ENCODE measurements around the gene SLC6A18.

DNA sequence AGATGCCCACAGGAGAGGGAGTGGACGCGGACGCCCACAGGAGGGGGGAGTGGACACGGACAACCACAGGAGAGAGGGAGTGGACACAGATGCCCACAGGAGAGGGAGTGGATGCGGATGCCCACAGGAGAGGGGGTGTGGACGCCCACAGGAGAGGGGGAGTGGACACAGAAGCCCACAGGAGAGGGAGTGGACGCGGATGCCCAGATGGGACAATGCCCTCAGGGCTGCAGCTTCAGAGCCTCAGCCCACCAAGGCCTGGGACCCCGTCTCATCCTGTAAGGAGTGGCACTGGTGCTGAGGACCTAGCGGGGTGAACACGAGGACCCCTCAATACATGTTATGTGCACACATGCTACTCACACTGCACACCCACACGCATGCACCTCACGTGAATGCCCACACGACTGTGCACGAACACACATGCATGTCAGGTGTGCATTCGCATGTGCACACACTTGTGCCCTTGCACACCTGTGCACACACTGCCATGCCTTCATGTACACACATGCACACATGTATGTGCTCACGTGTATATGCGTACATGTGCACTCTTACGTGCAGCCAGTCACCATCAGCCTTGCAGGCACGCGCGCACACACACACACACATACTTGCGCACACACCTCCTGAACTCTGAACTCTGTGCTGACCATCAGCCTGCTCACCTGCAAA, 34.8 kb downstream of the SLC6A18 start:
- TF ChIP-seq, protein P1, sequence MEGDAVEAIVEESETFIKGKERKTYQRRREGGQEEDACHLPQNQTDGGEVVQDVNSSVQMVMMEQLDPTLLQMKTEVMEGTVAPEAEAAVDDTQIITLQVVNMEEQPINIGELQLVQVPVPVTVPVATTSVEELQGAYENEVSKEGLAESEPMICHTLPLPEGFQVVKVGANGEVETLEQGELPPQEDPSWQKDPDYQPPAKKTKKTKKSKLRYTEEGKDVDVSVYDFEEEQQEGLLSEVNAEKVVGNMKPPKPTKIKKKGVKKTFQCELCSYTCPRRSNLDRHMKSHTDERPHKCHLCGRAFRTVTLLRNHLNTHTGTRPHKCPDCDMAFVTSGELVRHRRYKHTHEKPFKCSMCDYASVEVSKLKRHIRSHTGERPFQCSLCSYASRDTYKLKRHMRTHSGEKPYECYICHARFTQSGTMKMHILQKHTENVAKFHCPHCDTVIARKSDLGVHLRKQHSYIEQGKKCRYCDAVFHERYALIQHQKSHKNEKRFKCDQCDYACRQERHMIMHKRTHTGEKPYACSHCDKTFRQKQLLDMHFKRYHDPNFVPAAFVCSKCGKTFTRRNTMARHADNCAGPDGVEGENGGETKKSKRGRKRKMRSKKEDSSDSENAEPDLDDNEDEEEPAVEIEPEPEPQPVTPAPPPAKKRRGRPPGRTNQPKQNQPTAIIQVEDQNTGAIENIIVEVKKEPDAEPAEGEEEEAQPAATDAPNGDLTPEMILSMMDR (IDR thresholded peaks at IDR 0.05; ENCODE audit: low read depth, low read length), result no peak
- TF ChIP-seq EZH2phosphoT487 (IDR thresholded peaks at IDR 0.05; ENCODE audit: low read depth), result no peak

Measured in OCI-LY3 (cell line).